Retina (tissue), 1 donor: ENCODE measurements around the gene HDGF.

Experiments
- DNase-seq: peaks from one replicate; pipeline ENCODE4 v3.0.0-alpha.2; 2016

HDGF gene

GRCh38 chr1:156751451-156751756 lies at the start of gene HDGF:
TSS of gene HDGF (minus strand) at chr1:156751675. CDS start at chr1:156751429, 246 bp downstream.
- DNase-seq, result no peak

DNA sequence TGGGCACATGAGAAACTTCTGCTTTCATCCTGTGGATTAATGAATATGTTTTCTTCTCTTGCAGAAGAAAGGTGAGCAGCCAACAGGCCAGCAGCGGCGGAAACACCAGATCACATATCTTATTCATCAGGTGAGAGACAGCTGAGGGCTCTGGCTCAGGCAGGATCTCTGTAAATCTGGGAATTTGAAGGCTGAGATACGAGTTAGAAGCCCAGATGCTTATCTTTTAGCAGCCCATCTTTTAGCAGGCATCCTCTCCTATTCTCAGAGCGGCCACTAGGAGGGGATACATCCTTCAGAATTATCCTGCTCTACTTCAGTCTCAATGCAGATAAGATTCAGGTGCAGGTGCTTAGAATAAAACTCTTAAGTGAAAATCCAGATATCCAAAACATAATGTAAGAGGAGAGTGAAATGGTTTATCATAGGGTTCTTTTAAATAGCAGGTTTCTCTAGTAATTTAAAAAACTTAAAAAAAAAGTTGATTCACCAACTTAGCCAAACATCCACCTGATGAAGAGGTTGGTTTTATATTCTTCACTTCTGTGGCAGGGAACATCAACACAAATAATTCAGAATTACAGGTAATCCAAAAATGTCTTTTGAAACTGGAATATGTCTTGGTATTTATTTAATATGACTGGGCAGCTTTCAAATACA lies 45.9 kb upstream of the HDGF start:
- DNase-seq, result peak; percentile 41

DNA sequence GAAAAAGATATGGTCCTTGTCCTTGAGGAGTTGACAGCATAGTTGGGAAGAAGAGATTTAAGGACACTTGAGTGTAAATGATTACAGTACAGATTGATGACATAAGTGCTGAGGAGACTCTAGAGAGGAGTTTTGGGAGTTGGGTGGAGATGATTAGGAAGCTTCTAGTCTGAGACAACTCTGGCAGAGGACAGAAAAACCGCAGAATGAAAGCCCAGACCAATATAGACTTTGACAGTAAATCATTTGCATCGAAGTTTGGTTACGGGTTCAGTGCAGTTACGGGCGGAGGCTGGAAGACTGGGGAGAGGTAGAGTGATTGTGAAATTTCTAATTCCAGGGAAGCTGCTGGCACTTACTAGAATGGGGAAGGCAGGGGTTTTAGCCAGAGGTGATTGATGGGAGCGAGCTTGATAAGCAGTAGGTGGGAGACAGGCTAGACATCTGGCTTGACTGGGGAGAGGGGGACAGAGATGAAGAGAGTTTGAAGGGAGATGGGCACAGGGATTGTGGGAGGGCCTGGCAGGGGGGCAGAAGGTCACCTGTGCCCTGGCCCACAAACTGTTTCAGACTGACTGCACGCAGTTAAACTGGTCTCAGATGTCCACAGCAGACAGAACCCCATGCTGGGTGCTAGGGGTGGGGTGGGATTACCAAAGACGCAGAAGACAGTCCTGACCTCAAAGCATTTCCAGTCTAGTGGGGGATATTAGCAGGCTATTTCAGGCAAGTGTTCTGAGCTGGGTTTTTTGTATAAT lies 45.0 kb upstream of the HDGF start:
- no peak for DNase-seq

GRCh38 chr1:156795787-156796186 lies 44.3 kb upstream of the HDGF start:
- no peak for DNase-seq

- no peak for DNase-seq
Measured at GRCh38 chr1:156795374-156795733, 43.9 kb upstream of the HDGF start.

DNA sequence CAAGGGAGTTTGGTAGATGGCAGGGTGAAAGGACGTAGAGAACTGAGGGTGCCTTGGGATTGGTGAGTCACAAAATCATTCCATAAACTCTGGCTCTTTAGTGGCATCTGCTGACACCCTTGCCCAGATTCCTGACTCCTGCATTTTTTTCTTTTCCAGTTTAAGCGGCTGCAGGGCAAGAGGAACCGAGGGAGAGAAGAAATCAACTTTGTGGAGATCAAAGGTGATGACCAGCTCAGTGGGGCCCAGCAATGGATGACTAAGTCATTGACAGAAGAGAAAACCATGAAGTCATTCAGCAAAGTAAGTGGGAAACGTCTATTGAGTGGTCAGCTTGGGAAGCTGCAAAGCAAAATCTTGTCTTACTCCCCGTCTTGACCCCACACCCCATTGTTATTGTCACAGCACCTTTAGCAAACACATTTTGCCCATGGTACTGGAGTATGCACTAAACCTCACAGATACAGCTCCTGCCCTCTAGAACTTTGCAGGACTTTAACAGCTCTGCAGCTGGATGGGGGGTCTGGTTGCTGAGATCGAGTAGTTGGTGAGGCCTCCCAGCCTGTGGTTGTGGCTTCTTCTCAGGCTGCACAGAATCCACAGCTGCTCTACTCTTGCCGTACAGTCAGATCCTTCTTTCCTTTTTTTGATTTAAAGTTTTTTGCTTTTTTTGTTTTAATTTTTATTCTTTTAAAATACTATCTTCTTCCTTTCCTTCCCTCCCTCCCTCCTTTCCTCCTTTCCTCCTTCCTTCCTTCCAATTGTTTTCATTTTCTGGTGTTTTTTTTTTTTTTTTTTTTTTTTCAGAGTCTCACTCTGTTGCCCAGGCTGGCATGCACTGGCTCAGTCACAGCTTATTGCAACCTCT lies 43.3 kb upstream of the HDGF start:
- DNase-seq, result no peak

- no peak for DNase-seq
Measured at GRCh38 chr1:156789621-156790318, 38.3 kb upstream of the HDGF start.

- no peak for DNase-seq
Measured at GRCh38 chr1:156788136-156788535, 36.7 kb upstream of the HDGF start.

GRCh38 chr1:156786640-156787039 lies 35.2 kb upstream of the HDGF start:
- no peak for DNase-seq

DNA sequence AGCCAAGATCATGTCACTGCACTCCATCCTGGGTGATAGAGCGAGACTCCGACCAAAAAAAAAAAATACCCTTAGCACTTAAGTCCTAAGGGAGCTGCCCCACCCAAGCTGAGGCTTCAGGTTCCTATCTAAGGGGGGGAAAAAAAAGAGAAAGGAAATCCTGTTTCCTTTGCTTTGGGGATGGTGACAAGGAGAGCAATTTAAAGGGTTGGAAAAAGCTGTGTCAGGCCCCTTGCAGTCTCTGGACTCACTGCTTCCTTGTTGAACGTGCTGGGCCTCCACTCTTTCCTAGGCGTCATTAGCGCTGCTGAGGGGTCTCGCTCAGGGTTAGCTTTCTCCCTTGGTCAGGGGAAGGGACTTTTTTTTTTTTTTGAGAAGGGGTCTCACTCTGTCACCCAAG lies 34.0 kb upstream of the HDGF start:
- DNase-seq, result no peak

- no peak for DNase-seq
Measured at GRCh38 chr1:156781585-156782186, 30.2 kb upstream of the HDGF start.

DNA sequence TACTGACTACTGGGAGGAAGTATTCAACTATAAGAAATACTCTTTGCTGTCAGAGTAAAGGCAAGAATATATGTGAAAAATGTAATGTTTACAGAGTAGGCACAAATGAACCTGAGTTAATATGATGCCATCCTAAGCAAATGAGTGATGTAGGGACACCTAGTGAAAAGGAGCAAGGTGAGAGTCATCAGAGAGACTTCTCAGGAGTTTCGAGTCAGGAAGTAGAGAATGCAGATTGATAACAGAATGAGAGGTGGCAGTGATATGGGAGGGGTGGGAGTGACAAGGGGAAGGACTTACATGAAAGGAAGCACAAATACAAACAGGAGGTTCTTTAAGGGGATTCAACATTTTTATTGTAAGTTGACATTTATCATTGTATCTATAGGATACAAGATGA lies 26.1 kb upstream of the HDGF start:
- no peak for DNase-seq

DNA sequence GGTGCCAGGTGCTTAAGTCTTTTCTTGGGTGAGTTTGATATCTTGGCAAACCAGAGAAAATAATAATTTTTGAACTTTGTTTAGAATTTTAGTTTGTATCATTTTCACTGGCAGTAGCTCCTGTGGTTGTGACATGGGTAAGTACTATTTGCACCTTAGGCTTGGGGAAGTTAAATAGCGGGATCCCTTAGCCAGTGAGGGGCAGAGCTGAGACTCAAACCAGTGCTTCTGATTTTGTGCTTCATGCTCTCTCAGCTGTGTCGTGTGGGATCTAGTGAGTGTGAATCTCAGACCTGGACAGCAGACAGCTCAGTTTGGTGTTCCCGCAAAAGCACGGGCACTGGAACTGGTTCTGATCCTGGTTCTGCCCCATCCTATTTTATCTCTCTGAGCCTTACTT lies 25.5 kb upstream of the HDGF start:
- DNase-seq, result no peak

DNA sequence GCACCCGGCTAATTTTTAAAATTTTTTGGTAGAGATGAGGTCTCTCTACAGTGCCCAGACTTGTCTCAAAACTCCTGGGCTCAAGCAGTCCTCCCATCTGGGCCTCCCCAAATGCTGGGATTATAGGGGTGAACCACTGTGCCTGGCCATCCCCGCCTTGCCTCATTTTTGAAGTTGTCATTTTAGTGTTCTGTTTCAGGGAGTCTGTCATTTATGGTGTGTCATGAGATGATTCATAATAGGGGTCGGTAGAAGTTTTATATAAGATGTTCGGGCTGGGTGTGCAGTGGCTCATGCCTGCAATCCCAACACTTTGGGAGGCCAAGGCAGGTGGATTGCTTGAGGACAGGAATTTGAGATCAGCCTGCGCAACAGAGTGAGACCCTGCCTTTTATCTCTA lies 24.3 kb upstream of the HDGF start:
- no peak for DNase-seq

- no peak for DNase-seq
Measured at GRCh38 chr1:156773607-156774006, 22.1 kb upstream of the HDGF start.

- peak; percentile 32 for DNase-seq
Measured at GRCh38 chr1:156772728-156773497, 21.4 kb upstream of the HDGF start.

GRCh38 chr1:156772222-156772621 lies 20.7 kb upstream of the HDGF start:
- no peak for DNase-seq

- no peak for DNase-seq
Measured at GRCh38 chr1:156768610-156769295, 17.3 kb upstream of the HDGF start.

- no peak for DNase-seq
Measured at GRCh38 chr1:156767879-156768604, 16.6 kb upstream of the HDGF start.

GRCh38 chr1:156767101-156767878 lies 15.8 kb upstream of the HDGF start, which contains the start of gene PRCC:
TSS of gene PRCC (plus strand) at chr1:156767535. CDS start at chr1:156767772, 237 bp downstream.
- DNase-seq, result peak; percentile 98
